Neural crest cell (in vitro differentiated cells): Measurements from ENCODE around the gene SLC50A1. TPM values are rescaled to one million over a fixed set of nuclear protein-coding genes. Genes with fewer than 3 reads are reported as not detected.
"Not testable (repeated sequence)": the region's sequence is repeated elsewhere in the genome, so short reads cannot be mapped to it uniquely, and the experiment has no call there.

Source experiments
- DNase-seq: peaks from one replicate; pipeline ENCODE4 v3.0.0; 2021; ENCODE audit warnings: low read depth, mixed read lengths, low spot score
- H3K27ac Mint-ChIP-seq: one replicate; pipeline ENCODE4 v1.8.0; 2021; ENCODE audit warnings: mild to moderate bottlenecking, mixed read lengths; ENCODE audit not compliant: unreplicated experiment
- H3K27me3 Mint-ChIP-seq: 2 replicates; pipeline ENCODE4 v1.8.0; 2021; ENCODE audit warnings: low read depth, mild to moderate bottlenecking, mixed read lengths
- H3K36me3 Mint-ChIP-seq: 2 replicates; pipeline ENCODE4 v1.8.0; 2021; ENCODE audit warnings: low read depth, mild to moderate bottlenecking, mixed read lengths
- H3K4me1 Mint-ChIP-seq: 2 replicates; pipeline ENCODE4 v1.8.0; 2021; ENCODE audit warnings: mixed read lengths
- H3K4me3 Mint-ChIP-seq: one replicate; pipeline ENCODE4 v1.8.0; 2021; ENCODE audit warnings: mild to moderate bottlenecking, mixed read lengths
- H3K9me3 Mint-ChIP-seq: 2 replicates; pipeline ENCODE4 v1.8.0; 2021; ENCODE audit warnings: mixed read lengths
- total RNA-seq: library from RNA; stranded (reverse); gene quantifications from 2 replicates; pipeline ENCODE4 v1.2.1, GENCODE V29; 2021
- TF ChIP-seq, protein P1 (sequence below): fragments of 200-600 bp; sonication (generic); conservative IDR thresholded peaks from 2 replicates; pipeline ENCODE4 v1.5.0; 2021; ENCODE audit warnings: antibody characterized with exemption, mild to moderate bottlenecking

Gene SLC50A1
- total RNA-seq, 1 donor from 2014 or later = 23.2 TPM

DNA sequence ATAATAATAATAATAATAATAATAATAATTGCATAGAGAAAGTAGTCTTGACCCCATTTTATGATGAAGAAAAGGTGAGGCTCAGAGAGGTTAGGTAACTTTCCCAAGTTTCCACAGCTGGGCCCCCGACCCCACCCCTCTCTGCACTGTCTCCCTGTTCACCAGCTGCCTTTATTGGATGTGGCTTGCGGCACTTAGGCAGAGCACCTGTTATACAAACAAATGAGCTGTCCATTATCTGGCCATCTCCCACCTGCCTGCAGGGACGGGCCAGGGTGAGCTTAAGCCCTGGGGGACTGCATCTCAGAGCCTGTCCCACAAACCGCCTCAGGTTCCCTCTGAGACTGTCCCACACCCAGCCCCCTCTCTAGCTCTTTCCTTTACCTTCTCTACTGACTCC is 18.0 kb upstream of the SLC50A1 start:
- TF ChIP-seq, protein P1, sequence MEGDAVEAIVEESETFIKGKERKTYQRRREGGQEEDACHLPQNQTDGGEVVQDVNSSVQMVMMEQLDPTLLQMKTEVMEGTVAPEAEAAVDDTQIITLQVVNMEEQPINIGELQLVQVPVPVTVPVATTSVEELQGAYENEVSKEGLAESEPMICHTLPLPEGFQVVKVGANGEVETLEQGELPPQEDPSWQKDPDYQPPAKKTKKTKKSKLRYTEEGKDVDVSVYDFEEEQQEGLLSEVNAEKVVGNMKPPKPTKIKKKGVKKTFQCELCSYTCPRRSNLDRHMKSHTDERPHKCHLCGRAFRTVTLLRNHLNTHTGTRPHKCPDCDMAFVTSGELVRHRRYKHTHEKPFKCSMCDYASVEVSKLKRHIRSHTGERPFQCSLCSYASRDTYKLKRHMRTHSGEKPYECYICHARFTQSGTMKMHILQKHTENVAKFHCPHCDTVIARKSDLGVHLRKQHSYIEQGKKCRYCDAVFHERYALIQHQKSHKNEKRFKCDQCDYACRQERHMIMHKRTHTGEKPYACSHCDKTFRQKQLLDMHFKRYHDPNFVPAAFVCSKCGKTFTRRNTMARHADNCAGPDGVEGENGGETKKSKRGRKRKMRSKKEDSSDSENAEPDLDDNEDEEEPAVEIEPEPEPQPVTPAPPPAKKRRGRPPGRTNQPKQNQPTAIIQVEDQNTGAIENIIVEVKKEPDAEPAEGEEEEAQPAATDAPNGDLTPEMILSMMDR = no peak
- Mint-ChIP-seq H3K27me3 (peaks cover 55% of the 10 kb centered on the region), H3K4me1 (no peaks in the 10 kb centered on the region), H3K9me3 (no peaks in the 10 kb centered on the region), H3K27ac (no peak overlapping the region), H3K4me3 (no peak overlapping the region), H3K36me3 (no peaks in the 10 kb centered on the region)
- DNase-seq = no peak

DNA sequence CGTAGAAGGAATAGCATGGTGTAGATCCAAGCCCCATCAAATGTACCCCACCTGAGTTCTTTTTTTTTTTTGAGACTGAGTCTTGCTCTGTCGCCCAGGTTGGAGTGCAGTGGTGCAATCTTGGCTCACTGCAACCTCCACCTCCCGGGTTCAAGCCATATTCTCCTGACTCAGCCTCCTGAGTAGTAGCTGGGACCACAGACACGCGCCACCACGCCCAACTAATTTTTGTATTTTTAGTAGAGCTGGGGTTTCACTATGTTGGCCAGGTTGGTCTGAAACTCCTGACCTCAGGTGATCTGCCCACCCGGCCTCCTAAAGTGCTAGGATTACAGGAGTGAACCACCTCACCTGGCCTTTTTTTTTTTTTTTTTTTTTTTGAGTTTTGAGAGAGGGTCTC is 17.6 kb upstream of the SLC50A1 start:
- not testable (repeated sequence) for H3K4me1 Mint-ChIP-seq, H3K27ac Mint-ChIP-seq, H3K4me3 Mint-ChIP-seq, H3K36me3 Mint-ChIP-seq, DNase-seq, H3K9me3 Mint-ChIP-seq
- peaks cover 60% of the 10 kb centered on the region for H3K27me3 Mint-ChIP-seq

DNA sequence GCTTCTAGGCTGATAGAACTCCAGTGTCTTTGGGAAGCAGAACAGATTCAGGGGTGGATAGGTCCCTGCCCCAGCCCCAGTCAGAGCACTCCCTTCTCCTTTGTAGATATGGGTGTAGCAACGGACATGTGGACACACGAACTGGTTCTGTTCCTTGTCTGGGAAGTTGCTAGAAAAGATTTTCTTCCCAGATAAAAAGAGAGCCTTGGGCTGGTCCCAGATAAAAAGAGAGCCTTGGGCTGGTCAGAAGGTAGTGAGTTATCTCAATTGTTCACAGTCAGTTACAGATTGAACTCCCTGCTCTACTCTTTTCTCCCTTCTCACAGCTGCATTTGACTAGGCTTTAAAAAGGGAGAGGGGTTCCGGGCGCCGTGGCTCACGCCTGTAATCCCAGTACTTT is 15.4 kb upstream of the SLC50A1 start:
- H3K9me3 Mint-ChIP-seq = no peaks in the 10 kb centered on the region
- H3K4me3 Mint-ChIP-seq = no peak overlapping the region
- no peak for DNase-seq
- TF ChIP-seq, protein P1 = no peak
- no peak overlapping the region for H3K27ac Mint-ChIP-seq
- no peaks in the 10 kb centered on the region for H3K4me1 Mint-ChIP-seq
- H3K36me3 Mint-ChIP-seq = no peaks in the 10 kb centered on the region
- H3K27me3 Mint-ChIP-seq = peaks cover 81% of the 10 kb centered on the region

DNA sequence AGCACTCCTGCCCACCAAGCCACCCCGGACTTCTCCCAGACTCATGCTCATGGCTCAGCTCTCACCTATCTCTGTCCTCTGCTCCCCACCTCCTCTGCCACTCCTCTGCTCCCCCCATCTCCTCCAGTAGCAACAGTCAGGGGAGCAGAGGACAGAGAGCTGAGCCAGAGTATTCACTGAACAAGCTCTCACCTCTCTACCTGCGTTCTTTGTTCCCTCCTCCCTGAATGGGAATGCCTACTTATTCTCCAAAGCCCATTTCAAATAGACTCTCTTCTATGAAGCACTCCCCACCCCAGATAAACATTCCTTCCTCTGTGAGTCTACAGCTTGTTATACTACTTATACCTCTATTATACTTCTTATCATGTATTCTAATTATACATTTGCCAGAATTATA is 14.4 kb upstream of the SLC50A1 start:
- Mint-ChIP-seq H3K36me3 (no peaks in the 10 kb centered on the region), H3K27ac (no peak overlapping the region), H3K27me3 (peaks cover 83% of the 10 kb centered on the region), H3K4me1 (peaks cover 3% of the 10 kb centered on the region), H3K9me3 (no peaks in the 10 kb centered on the region), H3K4me3 (no peak overlapping the region)
- no peak for DNase-seq
- TF ChIP-seq, protein P1 = no peak

DNA sequence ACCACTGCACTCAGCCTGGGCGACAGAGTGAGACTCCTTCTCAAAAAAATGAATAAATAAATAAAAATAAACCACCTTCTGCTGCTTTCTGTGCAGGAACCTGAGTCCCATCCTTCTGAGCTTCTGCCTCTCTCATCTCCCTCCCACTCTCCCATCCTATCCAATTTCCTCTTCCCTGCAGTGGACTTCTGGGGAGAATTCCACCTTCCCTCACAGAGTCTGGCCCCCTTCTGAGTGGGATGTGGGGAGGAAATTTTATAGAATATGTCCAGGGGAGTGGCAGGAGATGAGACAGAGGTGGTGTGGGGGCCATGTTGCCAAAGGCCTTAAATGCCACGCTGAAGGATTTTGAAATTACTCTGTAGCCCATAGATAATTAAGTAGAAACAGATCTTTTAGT is 13.3 kb upstream of the SLC50A1 start:
- Mint-ChIP-seq H3K4me1 (peaks cover 10% of the 10 kb centered on the region), H3K9me3 (no peaks in the 10 kb centered on the region), H3K4me3 (no peak overlapping the region), H3K36me3 (no peaks in the 10 kb centered on the region), H3K27me3 (peaks cover 87% of the 10 kb centered on the region), H3K27ac (no peak overlapping the region)
- DNase-seq = no peak
- TF ChIP-seq, protein P1 = no peak

DNA sequence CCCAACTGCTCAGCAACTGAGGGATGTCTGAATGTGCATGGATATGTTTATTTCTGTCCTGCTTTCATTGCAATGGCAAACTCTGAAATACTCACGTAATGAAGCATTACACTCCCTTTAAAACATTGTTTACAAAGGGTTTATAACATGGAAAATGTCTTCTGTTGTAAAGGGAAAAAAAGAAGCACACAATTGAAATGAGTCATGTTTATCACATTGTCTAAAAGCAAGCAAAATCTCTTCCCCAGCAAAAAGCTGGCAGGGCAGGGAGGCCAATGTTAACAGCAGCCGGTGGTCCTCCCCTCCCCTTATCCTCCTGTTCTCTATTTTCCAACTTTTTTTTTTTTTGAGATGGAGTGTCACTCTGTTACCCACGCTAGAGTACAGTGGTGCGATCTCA is 11.9 kb upstream of the SLC50A1 start:
- no peaks in the 10 kb centered on the region for H3K9me3 Mint-ChIP-seq
- no peak for DNase-seq
- no peaks in the 10 kb centered on the region for H3K36me3 Mint-ChIP-seq
- no peak overlapping the region for H3K4me3 Mint-ChIP-seq
- no peak overlapping the region for H3K27ac Mint-ChIP-seq
- TF ChIP-seq, protein P1 = no peak
- peaks cover 22% of the 10 kb centered on the region for H3K4me1 Mint-ChIP-seq
- H3K27me3 Mint-ChIP-seq = peaks cover 90% of the 10 kb centered on the region
